Stimulated activated CD4-positive, alpha-beta T cell treated with anti-CD3 and anti-CD28 coated beads, Interleukin-15, amount 100 ng/mL, for 1 hour (primary cell): ENCODE measurements around the gene MIER3.
A peak's percentile ranks its signal among the peaks of the same experiment; 100 is the strongest.

ENCODE experiments used
- DNase-seq, 2 donors: peaks; one replicate each; pipeline ENCODE4 v3.0.0-alpha.2; 2020; ENCODE audit warnings: low read depth in 1 of 2, low spot score in 1 of 2

The MIER3 gene

DNA sequence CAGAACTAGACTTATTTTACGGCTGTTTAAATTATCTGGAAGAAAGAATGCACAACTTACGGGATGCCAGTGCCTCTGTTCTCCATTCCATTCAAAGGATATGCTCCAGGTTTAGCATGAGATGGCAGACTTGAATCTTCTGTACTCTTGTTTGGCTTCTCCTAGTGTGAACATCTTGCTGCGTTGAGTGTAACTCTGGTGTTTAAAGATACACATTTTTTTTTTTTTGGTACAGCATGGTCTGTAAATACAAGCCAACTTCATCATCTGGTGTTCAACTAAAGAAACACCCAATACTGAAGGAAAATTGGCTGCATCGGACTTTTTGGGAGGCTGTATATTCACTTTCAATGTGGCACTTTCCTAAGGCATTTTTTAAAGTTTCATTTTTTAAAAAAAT, 7.4 kb upstream of the MIER3 start:
- no peak for DNase-seq

DNA sequence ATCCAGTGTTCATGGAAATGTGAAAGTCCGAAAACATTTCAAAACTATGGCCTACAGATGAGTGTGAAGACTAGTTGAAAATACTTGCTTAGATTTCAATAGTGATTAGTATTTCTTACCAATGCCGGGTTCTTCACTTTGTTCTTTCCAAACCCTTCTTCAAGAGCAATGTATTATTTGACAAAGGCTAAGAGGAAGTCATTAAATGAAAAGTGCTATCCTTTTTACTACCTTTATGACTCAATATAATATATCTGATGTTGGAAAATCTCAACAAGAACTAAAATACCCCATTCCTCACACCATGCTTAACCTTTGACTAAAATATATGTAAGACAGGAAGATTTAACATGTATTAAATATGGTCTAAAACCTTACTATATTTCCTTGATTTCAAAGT, 6.7 kb upstream of the MIER3 start:
- DNase-seq, result no peak

DNA sequence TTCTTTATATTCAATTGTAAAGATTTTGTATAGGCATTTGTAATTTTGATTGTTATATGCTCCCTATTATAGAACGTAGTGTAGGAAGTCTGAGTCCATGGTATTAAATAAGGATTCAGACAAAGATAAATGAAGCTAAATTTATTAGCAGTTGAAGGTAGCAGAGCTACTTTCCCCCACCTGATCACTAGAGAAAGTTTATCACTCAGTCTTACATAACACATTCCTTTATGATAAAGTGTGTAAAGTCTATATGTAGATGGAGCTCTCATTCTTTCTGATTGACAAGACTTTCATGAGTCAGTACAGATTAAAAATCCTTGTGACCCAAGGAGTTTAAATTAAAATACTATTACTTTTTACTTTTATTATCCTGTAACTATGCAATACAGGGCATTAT, 2.3 kb upstream of the MIER3 start:
- no peak for DNase-seq

DNA sequence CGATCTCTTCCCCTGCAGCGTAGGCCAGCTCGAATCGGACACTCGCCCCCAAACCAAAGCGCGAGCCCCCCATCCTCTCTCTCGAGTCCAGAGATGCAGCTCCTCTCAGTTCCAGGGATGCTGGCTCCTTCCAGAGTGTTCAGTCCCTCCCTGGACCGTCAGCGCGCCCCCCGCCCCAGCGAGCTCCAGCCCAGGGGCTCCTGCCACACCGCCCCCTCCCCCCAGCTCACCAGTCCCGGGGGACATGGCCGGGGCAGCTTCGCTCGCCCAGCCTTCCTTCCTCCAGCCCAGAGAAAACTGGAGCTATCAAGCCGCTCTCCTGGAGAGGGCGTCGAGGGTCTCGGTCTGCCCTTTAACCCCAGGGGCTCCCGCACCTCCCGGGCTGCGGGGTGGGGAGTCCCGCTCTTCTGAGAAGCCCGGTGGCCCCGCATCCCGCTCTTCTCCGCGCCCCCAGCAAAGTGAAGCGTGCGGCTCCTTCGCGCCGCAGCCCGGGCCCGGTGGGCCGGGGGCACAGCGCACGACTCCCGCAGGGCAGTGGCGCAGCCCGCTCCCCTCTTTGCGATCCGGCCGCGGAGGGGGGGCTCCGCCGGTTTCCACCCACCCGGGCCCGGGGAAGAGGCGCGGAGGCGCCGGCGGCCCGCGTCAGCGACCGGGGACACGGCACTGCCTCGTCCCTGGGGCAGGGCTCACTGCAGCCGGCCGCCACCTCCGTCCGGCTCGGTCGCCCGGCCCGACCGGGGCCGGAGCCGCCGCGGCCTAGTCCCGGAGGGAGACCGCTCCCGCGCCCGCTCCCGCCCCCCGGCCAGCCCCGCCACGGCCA, 587 bp downstream of the MIER3 start:
- peak; percentile 4 to 5 for DNase-seq

DNA sequence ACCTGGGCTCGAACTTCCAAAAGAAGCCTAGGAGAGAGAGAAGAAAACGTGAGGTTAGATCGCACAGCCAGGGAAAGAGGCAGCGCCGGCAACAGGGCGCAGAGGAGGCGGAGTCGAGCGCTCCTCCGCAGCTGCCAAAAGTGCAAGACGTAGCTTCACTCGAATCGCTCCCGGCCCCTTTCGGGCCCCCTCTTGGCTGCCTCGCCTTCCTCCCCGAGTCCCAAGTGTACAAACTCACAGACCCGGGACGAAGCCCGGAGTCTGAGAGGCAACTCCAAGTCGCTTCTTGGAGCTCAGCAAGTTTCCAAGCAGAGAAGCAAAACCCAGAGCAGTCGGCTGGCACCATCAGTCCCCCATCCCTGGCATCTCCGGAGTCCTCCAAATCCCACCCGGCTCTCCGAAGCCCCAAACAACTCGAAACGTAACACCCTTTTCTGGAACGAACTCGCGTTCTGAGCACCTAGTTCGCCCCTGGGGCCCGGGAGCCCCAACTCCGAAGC, 1.2 kb downstream of the MIER3 start:
- peak; percentile 32 to 36 for DNase-seq

DNA sequence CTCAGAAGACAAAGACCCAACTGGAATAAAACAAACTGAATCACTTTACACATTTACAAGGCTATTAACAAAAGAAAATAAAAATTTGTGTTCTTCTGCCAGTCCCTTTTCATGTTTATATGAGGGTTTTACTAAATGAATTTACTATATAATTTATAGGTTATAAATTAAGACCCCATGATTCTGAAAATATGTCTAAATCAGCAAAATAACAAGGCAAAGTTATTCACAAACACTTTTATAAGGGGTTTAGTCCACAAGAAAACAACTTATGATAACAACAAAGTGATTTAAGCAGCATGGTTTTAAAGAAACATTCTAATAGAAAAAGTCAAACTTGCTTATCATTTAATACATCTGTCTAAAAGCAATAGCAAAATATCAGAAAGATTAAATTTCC, 4.9 kb downstream of the MIER3 start:
- DNase-seq, result no peak

DNA sequence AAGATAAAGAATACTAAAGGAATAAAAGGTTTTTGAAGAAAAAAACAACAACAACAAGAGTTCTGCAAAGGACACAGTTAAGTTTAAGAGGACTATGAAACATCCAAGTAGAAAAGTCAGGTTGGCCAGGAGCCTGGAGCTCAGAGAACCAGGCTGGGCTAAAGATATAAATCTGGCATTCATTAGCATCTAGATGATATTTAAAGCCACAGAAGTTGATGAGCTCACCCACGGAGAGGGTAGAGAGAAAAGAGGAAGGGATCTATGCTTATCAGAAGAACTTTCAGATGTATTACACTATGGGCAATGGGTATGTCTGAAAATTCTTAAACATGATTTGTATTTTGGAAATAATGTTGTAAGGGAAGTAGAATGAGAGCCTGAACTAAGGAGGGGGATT, 9.9 kb downstream of the MIER3 start:
- no peak for DNase-seq

DNA sequence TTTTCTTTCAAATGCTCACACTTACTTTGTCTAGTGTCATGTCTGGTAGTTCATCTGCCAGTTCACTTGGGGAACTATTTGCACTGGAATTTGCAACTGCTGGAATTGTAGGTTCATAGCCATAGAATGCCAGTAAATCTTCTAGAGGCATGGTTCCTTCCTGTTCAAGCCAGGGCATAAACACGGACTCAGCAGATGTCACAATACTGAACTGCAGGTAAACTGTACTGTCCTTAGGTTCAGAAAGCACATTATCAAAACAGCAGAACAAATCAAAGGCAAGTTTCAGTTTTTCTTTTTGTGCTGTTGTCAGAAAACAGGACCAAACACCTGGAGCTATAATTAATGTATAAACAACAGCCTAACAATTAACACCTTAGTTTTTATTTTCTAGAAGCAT, 13.1 kb downstream of the MIER3 start:
- DNase-seq, result no peak

DNA sequence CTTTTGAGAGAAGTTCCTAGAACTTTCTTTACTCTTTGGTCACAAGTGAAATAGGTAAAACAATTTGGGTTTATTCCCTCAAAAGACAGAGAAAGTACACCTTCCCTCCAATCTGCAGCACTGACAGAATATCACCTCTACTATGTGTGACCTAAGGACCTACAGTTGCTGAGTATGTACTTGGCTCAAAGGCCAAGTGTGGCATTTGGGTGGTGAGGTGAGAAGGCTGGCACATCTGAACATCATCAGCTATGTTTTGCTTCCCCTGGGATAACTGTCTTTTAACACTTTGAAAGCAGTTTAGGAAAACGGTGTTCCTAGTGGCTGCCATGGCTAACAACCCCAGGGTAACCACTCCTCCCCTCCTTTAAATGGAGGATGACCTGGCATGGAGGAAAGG, 17.6 kb downstream of the MIER3 start:
- DNase-seq, result no peak

DNA sequence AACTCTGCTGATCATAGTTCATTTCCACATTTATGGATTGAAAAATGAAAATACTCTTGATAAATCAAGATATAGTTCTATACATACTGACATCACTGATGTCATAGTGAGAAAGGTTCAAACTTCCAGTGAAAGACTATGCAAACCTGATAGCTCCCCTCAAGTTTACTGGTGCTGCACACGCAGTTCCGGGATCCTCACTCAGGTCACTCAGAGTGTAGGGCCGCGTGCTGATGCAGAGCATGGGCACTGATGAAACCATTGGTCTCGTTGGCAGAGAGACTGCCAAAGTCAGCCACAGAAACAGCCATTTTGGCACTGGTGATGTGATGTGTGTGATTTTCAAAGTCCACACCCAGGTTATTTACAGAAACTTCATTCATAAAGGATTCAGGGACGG, 29.0 kb downstream of the MIER3 start:
- no peak for DNase-seq

DNA sequence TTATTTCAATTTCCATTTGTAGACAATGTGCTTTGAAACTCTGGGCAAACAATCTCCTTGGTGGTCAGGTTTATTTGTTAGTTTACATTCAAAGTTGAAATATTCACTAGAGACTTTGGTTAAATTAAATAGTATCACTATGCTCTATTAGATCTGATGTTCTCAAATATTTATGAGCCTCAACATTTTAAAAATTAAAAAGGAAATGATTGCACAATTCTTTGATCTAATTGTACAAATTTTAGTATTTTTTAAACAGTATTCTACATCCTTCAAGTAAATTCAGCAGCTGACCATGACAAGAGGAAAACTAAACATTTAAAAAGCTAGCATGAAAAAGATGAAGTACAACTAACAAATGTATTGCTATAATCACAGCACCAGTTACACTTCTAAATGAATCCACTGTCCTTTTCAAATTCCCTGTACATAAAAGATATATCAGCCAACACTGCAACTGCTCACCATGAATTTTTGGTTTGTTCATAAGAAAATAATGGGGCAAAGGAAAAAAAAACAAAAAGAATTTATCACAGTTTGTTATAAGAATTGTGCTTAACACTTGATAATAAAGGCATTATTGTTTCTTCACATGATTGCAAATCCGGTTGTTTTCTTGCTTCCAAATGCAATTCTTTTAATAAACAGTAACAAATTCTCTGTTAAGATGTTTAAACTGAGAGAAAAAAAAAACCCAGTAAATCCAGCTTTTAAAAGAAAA, 31.8 kb downstream of the MIER3 start:
- no peak for DNase-seq

DNA sequence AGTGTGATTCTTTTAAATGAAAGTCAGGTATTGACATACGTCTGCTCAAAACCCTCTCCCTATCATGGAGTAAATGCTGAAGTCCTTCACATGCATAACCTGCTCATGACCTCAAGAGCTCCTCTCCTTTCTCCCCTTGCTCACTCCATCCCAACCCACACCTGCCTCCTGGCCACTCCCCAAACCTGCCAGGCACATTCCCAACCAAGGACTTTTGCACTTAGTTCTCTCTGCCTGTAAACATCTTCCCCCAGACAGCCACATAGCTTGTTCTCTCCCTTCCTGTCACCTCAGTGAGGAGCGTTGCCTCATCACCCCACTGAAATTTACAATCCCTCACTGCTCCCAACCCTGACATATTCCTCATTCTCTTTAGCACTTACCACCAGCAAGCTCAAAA, 33.9 kb downstream of the MIER3 start:
- no peak for DNase-seq

DNA sequence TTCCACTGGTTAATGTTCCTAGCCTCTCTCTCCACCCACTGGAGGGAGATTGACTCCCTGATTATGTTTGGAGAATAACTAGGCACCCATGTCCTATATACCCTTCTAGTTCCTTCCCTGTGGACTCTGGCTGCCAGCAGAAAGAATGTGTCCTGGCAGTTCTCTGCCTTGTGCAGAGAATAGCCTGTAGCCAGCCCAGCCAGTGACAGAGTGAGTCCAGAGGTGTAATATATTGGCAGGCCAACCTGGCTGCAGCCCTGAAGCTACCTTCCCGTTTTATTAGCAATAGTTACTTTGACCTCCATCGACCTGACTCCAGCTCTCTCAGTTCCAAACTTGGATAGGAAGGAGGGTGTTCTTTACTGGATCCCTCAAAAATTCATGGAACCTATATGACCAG, 34.4 kb downstream of the MIER3 start:
- DNase-seq, result no peak

DNA sequence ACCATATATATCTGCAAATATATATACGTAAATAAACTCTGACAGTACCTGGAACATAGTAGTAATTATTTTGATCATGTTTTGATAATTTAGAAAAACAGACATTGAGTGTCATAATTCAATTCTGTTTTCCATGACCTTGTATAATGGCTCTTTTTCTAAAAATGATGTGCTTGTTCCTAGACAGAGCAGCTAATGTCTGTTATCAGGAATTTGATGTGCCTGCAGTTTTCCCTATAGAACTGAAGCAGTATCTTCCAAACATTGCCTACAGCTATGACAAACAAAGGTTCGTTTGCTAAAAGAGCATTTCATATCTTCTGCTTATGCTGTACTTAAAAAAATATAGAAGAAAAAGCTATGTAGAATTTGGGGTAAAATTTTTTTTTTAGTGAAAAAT, 37.2 kb downstream of the MIER3 start:
- no peak for DNase-seq

DNA sequence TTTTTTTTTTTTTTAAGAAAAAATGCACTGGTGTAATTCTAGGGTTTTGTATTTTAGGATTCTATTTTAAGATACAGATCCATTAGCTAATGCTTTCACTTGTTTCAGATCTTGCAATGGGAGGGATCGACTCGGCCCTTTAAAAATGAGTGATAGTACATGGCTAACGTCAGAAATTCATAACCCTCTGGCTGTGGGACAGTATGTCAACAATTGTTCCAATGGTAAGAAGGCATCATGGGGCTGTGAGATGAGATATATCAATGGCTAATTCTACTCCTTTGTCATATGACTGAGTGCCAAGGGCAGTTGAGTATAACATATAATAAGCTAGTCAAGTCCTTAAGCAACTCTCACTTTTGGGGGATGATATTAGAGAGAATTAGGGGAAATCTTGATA, 38.2 kb downstream of the MIER3 start:
- no peak for DNase-seq

DNA sequence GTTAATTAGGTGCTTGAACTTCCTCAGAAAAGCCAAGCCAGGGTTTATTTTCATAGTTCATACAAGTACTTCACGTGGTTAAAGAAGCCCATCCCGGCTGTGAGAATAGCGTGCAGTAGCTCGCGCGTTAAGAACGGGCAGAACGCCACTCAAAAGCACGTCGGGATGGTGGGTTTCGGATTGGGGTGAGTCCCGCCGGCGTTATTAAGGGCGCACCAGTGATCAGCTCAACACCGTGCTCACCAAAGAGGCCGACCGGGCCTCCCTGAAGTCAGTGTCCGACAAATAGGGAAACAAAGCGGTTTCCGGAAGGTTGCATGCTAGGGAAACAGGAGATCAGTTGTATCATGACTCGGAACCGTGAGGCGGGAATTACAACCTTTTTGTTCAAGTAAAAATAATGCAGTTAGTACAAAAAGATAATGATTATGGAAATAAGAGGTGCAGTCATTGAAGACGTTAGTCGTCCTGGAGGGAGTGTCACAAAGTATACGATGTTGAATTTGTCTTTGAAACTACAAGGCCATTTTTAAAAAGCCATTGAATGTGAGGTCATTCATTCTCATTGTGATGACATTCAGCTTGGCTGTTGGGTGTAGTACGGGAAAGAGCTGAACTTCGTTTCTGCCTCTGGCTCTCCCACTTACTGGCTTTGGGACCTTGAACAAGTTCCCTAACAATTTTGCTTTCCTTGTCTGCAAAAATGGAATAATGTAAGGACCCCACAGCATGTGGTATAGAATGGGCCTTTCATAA, 41.5 kb downstream of the MIER3 start:
- DNase-seq, result peak; percentile 4 to 15

DNA sequence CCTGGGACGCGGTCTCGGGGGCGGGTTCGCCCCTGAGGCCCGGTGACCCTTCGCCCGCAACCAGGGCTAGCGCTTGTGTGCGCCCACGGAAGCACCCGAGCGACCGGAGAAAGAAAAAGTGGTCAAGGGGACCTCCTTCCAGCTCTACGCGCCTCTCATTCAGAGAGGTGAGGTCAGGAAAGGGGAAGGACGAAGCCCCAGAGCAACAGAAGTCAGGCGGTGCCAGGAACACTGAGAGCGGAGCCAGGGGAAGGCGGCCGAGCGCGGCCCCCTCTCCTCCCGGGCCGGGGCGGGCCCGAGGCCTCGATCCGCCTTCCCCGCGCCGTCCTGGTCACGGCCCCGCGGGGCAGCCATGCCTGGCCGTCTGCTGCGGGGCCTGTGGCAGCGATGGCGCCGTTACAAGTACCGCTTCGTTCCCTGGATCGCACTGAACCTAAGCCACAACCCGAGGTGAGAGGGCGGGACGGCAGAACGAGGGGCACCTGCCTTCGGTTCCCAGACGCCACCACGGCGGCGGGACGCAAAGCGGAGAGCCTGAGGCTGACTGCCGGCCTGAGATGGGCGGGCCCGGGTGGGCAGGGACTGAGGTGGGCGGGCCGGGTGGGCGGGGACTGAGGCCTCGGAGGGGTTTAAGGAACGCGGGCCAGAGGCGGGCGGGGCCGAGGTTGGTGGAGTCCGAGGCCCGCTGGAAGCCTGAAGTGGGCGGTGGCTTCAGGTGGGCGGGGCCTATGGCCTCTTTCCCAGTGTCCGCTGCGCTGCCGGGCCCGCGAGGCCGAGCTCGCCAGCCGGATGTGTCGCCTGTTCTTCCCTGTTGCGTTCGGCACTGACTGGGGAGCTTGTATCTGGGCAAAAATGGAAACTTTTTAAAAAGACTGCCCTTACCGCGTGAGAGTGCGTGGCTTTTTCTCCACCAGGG, 42.4 kb downstream of the MIER3 start, which contains the start of gene SETD9:
SETD9 (plus strand) TSS at position 303 of the 916 bp plus-strand sequence; CDS start at position 353, 50 bp downstream.
- peak; percentile 74 to 80 for DNase-seq

DNA sequence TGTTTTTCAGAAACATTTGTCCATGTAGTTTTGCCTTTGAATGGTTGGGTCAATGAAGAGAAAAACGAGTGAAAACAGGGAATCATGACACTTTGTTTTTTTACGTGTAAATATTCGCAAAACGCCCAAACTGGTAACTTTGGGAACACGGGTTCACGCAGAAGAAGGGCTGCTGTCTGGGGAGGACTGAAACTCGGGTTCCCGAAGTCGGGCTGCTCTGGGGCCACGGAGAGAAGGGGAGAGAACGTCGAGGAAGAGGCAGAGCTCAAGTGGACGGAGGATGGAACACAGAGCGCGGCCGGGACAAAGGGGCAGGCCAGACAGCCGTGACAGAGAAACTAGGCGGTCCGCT, 43.0 kb downstream of the MIER3 start:
- DNase-seq, result peak in 1 of 2 donors; percentile 10

DNA sequence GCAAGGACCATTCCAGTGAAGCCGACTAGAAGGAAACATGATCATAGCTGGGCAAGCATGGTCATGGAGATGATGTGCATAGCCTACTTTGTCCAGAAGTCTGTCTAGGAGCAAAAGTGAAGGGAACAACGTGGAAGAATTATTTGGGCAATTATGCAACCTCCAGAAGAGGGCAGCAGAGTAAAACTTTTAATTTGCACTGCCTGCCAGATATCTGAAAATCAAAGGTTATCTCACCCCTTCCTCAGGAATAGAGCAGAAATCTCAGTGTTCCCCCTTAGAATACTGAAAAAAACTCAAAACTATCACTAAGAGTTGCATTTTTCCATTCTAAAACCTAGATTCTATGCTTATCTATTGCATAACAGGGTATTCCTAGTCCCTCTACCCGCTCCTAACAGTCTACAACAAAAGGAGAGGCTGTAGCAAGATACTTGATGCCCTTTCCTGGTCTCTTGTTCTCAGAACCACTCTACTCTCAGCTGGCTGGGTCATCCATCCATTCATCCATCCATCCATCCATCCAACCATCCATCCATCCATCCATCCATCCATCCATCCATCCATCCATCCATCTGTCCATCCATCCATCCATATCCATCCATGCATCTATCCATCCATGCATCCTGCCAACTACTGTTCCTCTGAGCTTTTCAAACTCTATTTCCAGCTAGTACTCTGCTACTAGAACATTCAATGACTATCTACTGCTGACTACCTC, 50.9 kb downstream of the MIER3 start:
- DNase-seq, result no peak

DNA sequence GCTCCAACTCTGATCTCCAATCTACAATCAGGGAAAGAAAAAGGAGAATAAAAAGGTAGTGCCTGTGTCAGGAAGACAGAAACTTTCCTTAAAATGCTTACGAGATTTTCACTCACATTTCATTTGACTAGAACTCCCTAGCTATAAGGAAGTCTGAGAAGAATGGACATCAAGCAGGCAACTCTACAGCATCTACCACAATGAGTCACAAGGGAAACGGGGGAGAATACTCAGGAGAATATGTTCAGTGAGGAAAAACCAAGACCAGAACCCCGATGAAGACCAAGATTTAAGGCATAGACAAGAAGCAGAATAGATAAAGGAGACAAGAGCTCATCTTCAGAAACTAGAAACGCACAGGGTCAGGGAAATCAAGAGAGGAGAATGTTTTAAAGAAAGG, 51.5 kb downstream of the MIER3 start:
- no peak for DNase-seq
